T-cell (primary cell): ENCODE data around the gene ZNF649. TPM values are rescaled to one million over a fixed set of nuclear protein-coding genes. Genes with fewer than 3 reads are reported as not detected.
A peak's percentile ranks its signal among the peaks of the same experiment; 100 is the strongest.

ENCODE experiments used
- ATAC-seq, 4 experiments: fragments of 200-7000 bp in 3 of 4; fragments of 150-1000 bp in 1 of 4; cut with Tn5 transposase; replicated peaks in 1 of 4; 1 replicate in 3 of 4; 2 replicates in 1 of 4; pipeline ENCODE4 v1.10.0; 2021; ENCODE audit warnings: moderate library complexity in 3 of 4, mild to moderate bottlenecking in 2 of 4, moderate number of reproducible peaks in 1 of 4
- CTCF ChIA-PET, 2 donors: fragments of 300-600 bp; sonication (Branson Sonifier 250); formaldehyde crosslinking; loops; one replicate each; lab custom pipeline; 2022; ENCODE audit warnings: antibody characterized with exemption in 2 of 2; lab: Charles Lee
- POLR2A ChIA-PET, 2 donors: fragments of 300-600 bp; sonication (Branson Sonifier 250); formaldehyde crosslinking; loops; one replicate each; lab custom pipeline; 2022; ENCODE audit warnings: antibody characterized with exemption in 2 of 2; lab: Charles Lee
- DNase-seq, 35 experiments: peaks; one replicate each; pipeline versions ENCODE4 v3.0.0 to v3.0.0-alpha.2; 2013 to 2023
- H3K27ac ChIP-seq: one replicate; pipeline ENCODE4 v1.5.1; 2013; ENCODE audit warnings: low read length
- H3K27me3 ChIP-seq, 2 experiments: replicated peaks in 1 of 2; 1 replicate in 1 of 2; 2 replicates in 1 of 2; pipeline versions ENCODE4 v1.6.1 to v1.7.0; 2013; ENCODE audit warnings: low read length in 1 of 2, mixed read lengths in 1 of 2; ENCODE audit not compliant: control insufficient read depth in 2 of 2, insufficient read depth in 2 of 2; ENCODE audit errors: extremely low read depth in 1 of 2
- H3K36me3 ChIP-seq, 2 donors: 1 replicate in 1 of 2; 2 replicates in 1 of 2; pipeline versions ENCODE4 v1.6.1 to v1.7.0; 2013; ENCODE audit warnings: low read length in 1 of 2; ENCODE audit not compliant: control insufficient read depth in 2 of 2, insufficient read depth in 1 of 2; ENCODE audit errors: extremely low read depth in 1 of 2
- H3K4me1 ChIP-seq, 2 experiments: 1 replicate in 1 of 2; 2 replicates in 1 of 2; pipeline versions ENCODE4 v1.6.1 to v1.7.0; 2013; ENCODE audit warnings: low read length in 2 of 2, mixed read lengths in 1 of 2; ENCODE audit not compliant: insufficient read depth in 2 of 2, control insufficient read depth in 1 of 2; ENCODE audit errors: extremely low read depth in 1 of 2
- H3K4me3 ChIP-seq, 2 donors: 1 replicate in 1 of 2; 2 replicates in 1 of 2; pipeline versions ENCODE4 v1.5.1 to v1.7.0; 2013; ENCODE audit warnings: mild to moderate bottlenecking in 2 of 2, low read length in 1 of 2, moderate library complexity in 1 of 2; ENCODE audit not compliant: control insufficient read depth in 1 of 2; ENCODE audit errors: extremely low read depth in 1 of 2
- H3K9me3 ChIP-seq: 2 replicates; pipeline ENCODE4 v1.7.0; 2013
- H3K27ac Mint-ChIP-seq, 2 donors: one replicate each; pipeline ENCODE4 v1.8.0; 2020 to 2021; ENCODE audit warnings: mild to moderate bottlenecking in 2 of 2, mixed read lengths in 2 of 2
- H3K27me3 Mint-ChIP-seq, 2 donors: one replicate each; pipeline ENCODE4 v1.8.0; 2021 to 2022; ENCODE audit warnings: mixed read lengths in 2 of 2
- H3K36me3 Mint-ChIP-seq: one replicate; pipeline ENCODE4 v1.8.0; 2021; ENCODE audit warnings: mixed read lengths
- H3K4me1 Mint-ChIP-seq, 3 donors: one replicate each; pipeline ENCODE4 v1.8.0; 2020 to 2022; ENCODE audit warnings: mixed read lengths in 3 of 3, mild to moderate bottlenecking in 1 of 3
- H3K4me3 Mint-ChIP-seq, 3 donors: one replicate each; pipeline ENCODE4 v1.8.0; 2020 to 2022; ENCODE audit warnings: mild to moderate bottlenecking in 3 of 3, mixed read lengths in 3 of 3, moderate library complexity in 3 of 3
- H3K9me3 Mint-ChIP-seq, 3 donors: one replicate each; pipeline ENCODE4 v1.8.0; 2020 to 2022; ENCODE audit warnings: mixed read lengths in 3 of 3
- WGBS: methylation state at CpG from one replicate; pipeline ENCODE4 v1.1.5; 2013; ENCODE audit warnings: missing lambda C conversion rate; ENCODE audit not compliant: insufficient coverage; 5-methylcytosine and 5-hydroxymethylcytosine counted together
- total RNA-seq, 35 experiments: library from RNA in 6 of 35; stranded (reverse) in 6 of 35; fragments of 120-200 nt in 1 of 35; gene quantifications; one replicate each; pipeline versions ENCODE4 v1.2.1 to v1.2.4 and lab custom pipeline; 2013 to 2026

Gene ZNF649
- total RNA-seq, 5 donors from 2014 or later (not counting 1 experiment from before 2014, with no cell fraction given) = 12.4 to 28.2 (median 23.8) TPM

GRCh38 chr19:51901860-51902259, 3.0 kb downstream of the ZNF649 start:
- peaks cover 0 to 8% of the 10 kb centered on the region in 2 donors for H3K27me3 Mint-ChIP-seq
- H3K27ac ChIP-seq = no peak overlapping the region
- POLR2A ChIA-PET = no interaction called here
- H3K36me3 Mint-ChIP-seq = peaks cover 78% of the 10 kb centered on the region
- CTCF ChIA-PET = interaction anchor here in 1 of 2 donors (0.7 kb wide), 1 partner anchor 1522 kb away, joined by 3 read pairs; no protein-coding TSS in a partner anchor
- H3K4me3 Mint-ChIP-seq = no peak overlapping the region
- peaks cover 9% of the 10 kb centered on the region for H3K9me3 ChIP-seq
- H3K4me1 ChIP-seq = peaks cover 5 to 16% of the 10 kb centered on the region in 2 experiments
- DNase-seq (no peak), ATAC-seq (no peak)
- peaks cover 0 to 3% of the 10 kb centered on the region in 2 experiments for H3K27me3 ChIP-seq
- 100% methylated on average over 3 of the region's 4 CpGs for WGBS
- H3K9me3 Mint-ChIP-seq = peaks cover 10 to 51% (median 48%) of the 10 kb centered on the region in 3 donors
- H3K36me3 ChIP-seq = peaks cover 24 to 35% of the 10 kb centered on the region in 2 donors
- no peak overlapping the region for H3K27ac Mint-ChIP-seq
- no peak overlapping the region for H3K4me3 ChIP-seq
- H3K4me1 Mint-ChIP-seq = peaks cover 26 to 27% (median 27%) of the 10 kb centered on the region in 3 donors

GRCh38 chr19:51891193-51891747, 13.5 kb downstream of the ZNF649 start:
- Mint-ChIP-seq H3K4me1 (peaks cover 0 to 7% (median 2%) of the 10 kb centered on the region in 3 donors), H3K27ac (no peak overlapping the region), H3K36me3 (peaks cover 91% of the 10 kb centered on the region), H3K4me3 (no peak overlapping the region), H3K27me3 (no peaks in the 10 kb centered on the region), H3K9me3 (peaks cover 24 to 58% (median 50%) of the 10 kb centered on the region in 3 donors)
- DNase-seq = peak in 1 of 35 experiments; percentile 4
- ChIA-PET CTCF (no interaction called here), POLR2A (no interaction called here)
- WGBS = 100% methylated on average over 7 of the region's 10 CpGs
- H3K4me1 ChIP-seq = peaks cover 4 to 9% of the 10 kb centered on the region in 2 experiments
- no peak for ATAC-seq
- H3K4me3 ChIP-seq = no peak overlapping the region
- H3K36me3 ChIP-seq = peaks cover 30 to 50% of the 10 kb centered on the region in 2 donors
- no peak overlapping the region for H3K27ac ChIP-seq
- peaks cover 46% of the 10 kb centered on the region for H3K9me3 ChIP-seq
- no peaks in the 10 kb centered on the region for H3K27me3 ChIP-seq

GRCh38 chr19:51889934-51890333, 14.9 kb downstream of the ZNF649 start:
- no peaks in the 10 kb centered on the region for H3K27me3 Mint-ChIP-seq
- peaks cover 4 to 9% of the 10 kb centered on the region in 2 experiments for H3K4me1 ChIP-seq
- no peaks in the 10 kb centered on the region for H3K27me3 ChIP-seq
- no peak overlapping the region for H3K27ac Mint-ChIP-seq
- H3K9me3 ChIP-seq = peaks cover 40% of the 10 kb centered on the region
- H3K36me3 Mint-ChIP-seq = peaks cover 88% of the 10 kb centered on the region
- H3K9me3 Mint-ChIP-seq = peaks cover 19 to 61% (median 51%) of the 10 kb centered on the region in 3 donors
- H3K36me3 ChIP-seq = peaks cover 24 to 37% of the 10 kb centered on the region in 2 donors
- no peak overlapping the region for H3K4me3 ChIP-seq
- ATAC-seq (no peak), DNase-seq (no peak)
- H3K4me1 Mint-ChIP-seq = peaks cover 0 to 7% (median 2%) of the 10 kb centered on the region in 3 donors
- no peak overlapping the region for H3K27ac ChIP-seq
- no peak overlapping the region for H3K4me3 Mint-ChIP-seq
- ChIA-PET CTCF (no interaction called here), POLR2A (no interaction called here)

GRCh38 chr19:51887522-51888498, 17.0 kb downstream of the ZNF649 start, which contains the start of gene ZNF577:
ZNF577 (minus strand) TSS chr19:51887951; CDS start chr19:51880382, 7,569 bp downstream.
- Mint-ChIP-seq H3K4me3 (peak within 1 kb of the TSS; percentile 84 to 96 (median 85)), H3K9me3 (peaks cover 10 to 60% (median 46%) of the 10 kb centered on the region in 3 donors), H3K27ac (peak within 1 kb of the TSS; percentile 49 to 80), H3K4me1 (peaks cover 0 to 7% (median 2%) of the 10 kb centered on the region in 3 donors), H3K36me3 (peaks cover 84% of the 10 kb centered on the region), H3K27me3 (no peaks in the 10 kb centered on the region)
- peak; percentile 4 to 82 (median 58) for DNase-seq
- ATAC-seq = peak; percentile 71 to 90 (median 83)
- ChIA-PET CTCF (no interaction called here), POLR2A (no interaction called here)
- WGBS = 36% methylated on average over 51 of the region's 56 CpGs
- H3K27ac ChIP-seq = peak within 1 kb of the TSS; percentile 30
- H3K9me3 ChIP-seq = peaks cover 38% of the 10 kb centered on the region
- no peaks in the 10 kb centered on the region for H3K27me3 ChIP-seq
- H3K4me1 ChIP-seq = peaks cover 4 to 9% of the 10 kb centered on the region in 2 experiments
- H3K36me3 ChIP-seq = peaks cover 14 to 17% of the 10 kb centered on the region in 2 donors
- peak within 1 kb of the TSS; percentile 49 to 74 for H3K4me3 ChIP-seq

- peaks cover 0 to 7% (median 2%) of the 10 kb centered on the region in 3 donors for H3K4me1 Mint-ChIP-seq
- no peak overlapping the region for H3K4me3 Mint-ChIP-seq
- ChIA-PET POLR2A (no interaction called here), CTCF (interaction anchor here in 1 of 2 donors (0.6 kb wide), 1 partner anchor 362 kb away, joined by 10 read pairs; no protein-coding TSS in a partner anchor)
- Histone ChIP-seq H3K36me3 (peaks cover 0 to 6% of the 10 kb centered on the region in 2 donors), H3K27me3 (no peaks in the 10 kb centered on the region), H3K9me3 (peaks cover 24% of the 10 kb centered on the region), H3K4me3 (no peak overlapping the region), H3K4me1 (peaks cover 4 to 9% of the 10 kb centered on the region in 2 experiments), H3K27ac (no peak overlapping the region)
- no peak for DNase-seq
- ATAC-seq = no peak
- peaks cover 82% of the 10 kb centered on the region for H3K36me3 Mint-ChIP-seq
- H3K9me3 Mint-ChIP-seq = peaks cover 17 to 63% (median 55%) of the 10 kb centered on the region in 3 donors
- 80% methylated on average over 1 of the region's 2 CpGs for WGBS
- H3K27me3 Mint-ChIP-seq = no peaks in the 10 kb centered on the region
- no peak overlapping the region for H3K27ac Mint-ChIP-seq
Measured at GRCh38 chr19:51884713-51885112, 20.1 kb downstream of the ZNF649 start.

- no peak for DNase-seq
- H3K27me3 Mint-ChIP-seq = no peaks in the 10 kb centered on the region
- peak overlapping the region in 1 of 2 donors; percentile 6 for H3K4me3 ChIP-seq
- 100% methylated on average over 2 of the region's 3 CpGs for WGBS
- no peak for ATAC-seq
- peaks cover 13% of the 10 kb centered on the region for H3K9me3 ChIP-seq
- H3K9me3 Mint-ChIP-seq = peaks cover 12 to 68% (median 54%) of the 10 kb centered on the region in 3 donors
- H3K27me3 ChIP-seq = no peaks in the 10 kb centered on the region
- H3K27ac ChIP-seq = no peak overlapping the region
- H3K36me3 Mint-ChIP-seq = peaks cover 80% of the 10 kb centered on the region
- peaks cover 0 to 21% of the 10 kb centered on the region in 2 donors for H3K36me3 ChIP-seq
- peaks cover 0 to 2% (median under 1%) of the 10 kb centered on the region in 3 donors for H3K4me1 Mint-ChIP-seq
- no peak overlapping the region for H3K4me3 Mint-ChIP-seq
- no peak overlapping the region for H3K27ac Mint-ChIP-seq
- peaks cover 2% of the 10 kb centered on the region in 2 experiments for H3K4me1 ChIP-seq
- CTCF ChIA-PET = no interaction called here
- POLR2A ChIA-PET = no interaction called here
Measured at GRCh38 chr19:51882518-51882917, 22.3 kb downstream of the ZNF649 start.
